Cerebellar nuclear complex (tissue), 1 donor: ENCODE measurements around the gene KLHL40.

Experiments
- DNase-seq, 2 experiments: peaks; one replicate each; lab custom pipeline; 2025; lab: John Stamatoyannopoulos, UW

KLHL40 gene

GRCh38 chr3:42657675-42658074, 27.7 kb upstream of the KLHL40 start:
- DNase-seq = no peak

GRCh38 chr3:42658091-42658770, 27.1 kb upstream of the KLHL40 start:
- no peak for DNase-seq

GRCh38 chr3:42658771-42659390, 26.5 kb upstream of the KLHL40 start:
- no peak for DNase-seq

GRCh38 chr3:42659451-42660130, 25.7 kb upstream of the KLHL40 start:
- no peak for DNase-seq

- DNase-seq = no peak
Measured at GRCh38 chr3:42660131-42660715, 25.1 kb upstream of the KLHL40 start.

GRCh38 chr3:42660898-42661297, 24.4 kb upstream of the KLHL40 start:
- DNase-seq = no peak

GRCh38 chr3:42661593-42662022, 23.7 kb upstream of the KLHL40 start:
- DNase-seq = no peak

- no peak for DNase-seq
Measured at GRCh38 chr3:42662037-42662812, 23.1 kb upstream of the KLHL40 start.

GRCh38 chr3:42662813-42663535, 22.4 kb upstream of the KLHL40 start:
- no peak for DNase-seq

- no peak for DNase-seq
Measured at GRCh38 chr3:42663581-42664437, 21.5 kb upstream of the KLHL40 start.

GRCh38 chr3:42664438-42664803, 20.9 kb upstream of the KLHL40 start:
- no peak for DNase-seq

GRCh38 chr3:42665050-42665878, 20.1 kb upstream of the KLHL40 start:
- no peak for DNase-seq

- DNase-seq = no peak
Measured at GRCh38 chr3:42666022-42666421, 19.3 kb upstream of the KLHL40 start.

- DNase-seq = no peak
Measured at GRCh38 chr3:42666577-42666998, 18.7 kb upstream of the KLHL40 start.

- no peak for DNase-seq
Measured at GRCh38 chr3:42667096-42667522, 18.2 kb upstream of the KLHL40 start.

- no peak for DNase-seq
Measured at GRCh38 chr3:42667523-42668412, 17.6 kb upstream of the KLHL40 start.

- DNase-seq = no peak
Measured at GRCh38 chr3:42668413-42668760, 16.9 kb upstream of the KLHL40 start.

- no peak for DNase-seq
Measured at GRCh38 chr3:42668793-42669217, 16.5 kb upstream of the KLHL40 start.
